GM21515 (cell line): ENCODE results near the gene TFEB.
A peak's percentile ranks its signal among the peaks of the same experiment; 100 is the strongest.

Experiments
- ATAC-seq: cut with Tn5 transposase; IDR thresholded peaks from one replicate; pipeline ENCODE4 v1.9.1; 2021; ENCODE audit not compliant: unreplicated experiment

Gene TFEB

GRCh38 chr6:41724228-41724580 is 11.2 kb downstream of the TFEB start:
- ATAC-seq, result no peak

- peak; percentile 57 for ATAC-seq
These were observed 11.7 kb downstream of the TFEB start for GRCh38 chr6:41723530-41724227.

- no peak for ATAC-seq
These were observed 12.4 kb downstream of the TFEB start for GRCh38 chr6:41722969-41723529.

GRCh38 chr6:41721414-41721813 is 14.0 kb downstream of the TFEB start:
- no peak for ATAC-seq

GRCh38 chr6:41720783-41721182 is 14.6 kb downstream of the TFEB start:
- ATAC-seq, result no peak

- no peak for ATAC-seq
These were observed 15.2 kb downstream of the TFEB start for GRCh38 chr6:41720262-41720620.

- ATAC-seq, result no peak
These were observed 15.8 kb downstream of the TFEB start for GRCh38 chr6:41719436-41720261.

GRCh38 chr6:41718828-41719227 is 16.6 kb downstream of the TFEB start:
- no peak for ATAC-seq

GRCh38 chr6:41717392-41717736 is 18.0 kb downstream of the TFEB start:
- no peak for ATAC-seq

GRCh38 chr6:41716516-41717391 is 18.7 kb downstream of the TFEB start:
- no peak for ATAC-seq

GRCh38 chr6:41715795-41716515 is 19.5 kb downstream of the TFEB start:
- ATAC-seq, result no peak

GRCh38 chr6:41714556-41715273 is 20.7 kb downstream of the TFEB start:
- ATAC-seq, result no peak

- peak; percentile 49 for ATAC-seq
These were observed 21.6 kb downstream of the TFEB start for GRCh38 chr6:41713650-41714291.

GRCh38 chr6:41713159-41713649 is 22.2 kb downstream of the TFEB start:
- no peak for ATAC-seq

- ATAC-seq, result no peak
These were observed 22.7 kb downstream of the TFEB start for GRCh38 chr6:41712651-41713103.

GRCh38 chr6:41711323-41712038 is 23.9 kb downstream of the TFEB start:
- no peak for ATAC-seq

- no peak for ATAC-seq
These were observed 26.0 kb downstream of the TFEB start for GRCh38 chr6:41709375-41709774.

- ATAC-seq, result no peak
These were observed 26.6 kb downstream of the TFEB start for GRCh38 chr6:41708856-41709255.
